GM08714 (cell line): Measurements from ENCODE around the gene PMVK.

ENCODE experiments used
- H3K4me3 ChIP-seq: fragments of 200-500 bp; sonication (Bioruptor generic); 2 replicates; pipeline ENCODE4 v1.5.1; 2014; ENCODE audit warnings: mild to moderate bottlenecking, low read length, inconsistent platforms
- ZNF274 ChIP-seq: IDR thresholded peaks from 2 replicates; pipeline ENCODE4 v1.6.1; 2012; ENCODE audit warnings: mild to moderate bottlenecking, low read depth, low read length

Gene PMVK

DNA sequence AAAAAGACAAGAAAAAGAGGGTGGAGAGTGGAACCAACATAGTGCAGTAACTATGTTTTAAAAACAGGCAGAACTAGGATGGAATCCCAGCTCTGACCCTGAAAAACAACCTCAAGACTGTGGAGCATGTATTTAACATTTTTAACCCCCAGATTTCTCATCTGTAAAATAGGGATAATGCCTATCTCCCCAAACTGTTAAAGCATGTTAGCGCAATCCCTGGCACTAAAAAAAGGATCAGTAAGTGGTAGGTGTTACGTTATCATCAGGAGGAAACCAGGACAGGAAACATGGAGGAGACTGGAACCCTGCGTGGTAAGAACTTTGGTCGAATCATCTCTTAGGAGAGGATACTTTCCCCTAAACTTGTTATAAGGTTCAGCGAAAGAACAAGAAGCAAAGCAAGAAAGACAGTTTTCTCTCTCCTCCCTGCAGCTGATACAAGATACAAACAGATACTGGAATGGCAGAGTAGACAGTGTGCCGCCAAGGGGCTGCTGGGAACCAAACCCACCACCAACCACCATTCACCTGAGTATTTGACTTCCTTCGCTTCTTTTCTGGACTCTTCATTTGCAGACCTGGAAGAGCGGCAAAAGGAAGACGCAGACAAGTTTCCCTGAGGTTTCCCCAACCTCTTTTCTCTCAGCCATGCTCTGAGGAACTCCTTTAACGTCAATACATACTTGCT lies 24.1 kb upstream of the PMVK start:
- TF ChIP-seq ZNF274 = no peak
- peak overlapping the region; percentile 86 for H3K4me3 ChIP-seq

DNA sequence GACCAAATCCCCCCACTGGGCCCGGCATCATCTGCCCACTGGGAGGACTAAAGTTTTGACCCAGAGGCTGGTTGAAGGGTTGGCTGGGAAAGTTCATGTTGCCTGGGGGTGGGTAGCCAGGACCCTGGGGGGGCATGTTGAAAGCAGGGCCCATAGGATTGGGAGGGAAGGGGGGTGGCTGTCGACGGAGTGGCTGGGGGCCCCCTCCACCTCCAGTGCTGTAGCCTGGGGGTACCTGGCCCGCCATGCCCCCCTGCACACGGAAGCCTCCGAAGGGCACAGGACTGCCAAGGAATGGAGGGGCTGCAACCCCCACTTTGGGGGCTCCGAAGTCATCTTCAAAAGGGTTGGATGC lies 22.9 kb upstream of the PMVK start:
- no peak for TF ChIP-seq ZNF274
- H3K4me3 ChIP-seq = no peak overlapping the region

DNA sequence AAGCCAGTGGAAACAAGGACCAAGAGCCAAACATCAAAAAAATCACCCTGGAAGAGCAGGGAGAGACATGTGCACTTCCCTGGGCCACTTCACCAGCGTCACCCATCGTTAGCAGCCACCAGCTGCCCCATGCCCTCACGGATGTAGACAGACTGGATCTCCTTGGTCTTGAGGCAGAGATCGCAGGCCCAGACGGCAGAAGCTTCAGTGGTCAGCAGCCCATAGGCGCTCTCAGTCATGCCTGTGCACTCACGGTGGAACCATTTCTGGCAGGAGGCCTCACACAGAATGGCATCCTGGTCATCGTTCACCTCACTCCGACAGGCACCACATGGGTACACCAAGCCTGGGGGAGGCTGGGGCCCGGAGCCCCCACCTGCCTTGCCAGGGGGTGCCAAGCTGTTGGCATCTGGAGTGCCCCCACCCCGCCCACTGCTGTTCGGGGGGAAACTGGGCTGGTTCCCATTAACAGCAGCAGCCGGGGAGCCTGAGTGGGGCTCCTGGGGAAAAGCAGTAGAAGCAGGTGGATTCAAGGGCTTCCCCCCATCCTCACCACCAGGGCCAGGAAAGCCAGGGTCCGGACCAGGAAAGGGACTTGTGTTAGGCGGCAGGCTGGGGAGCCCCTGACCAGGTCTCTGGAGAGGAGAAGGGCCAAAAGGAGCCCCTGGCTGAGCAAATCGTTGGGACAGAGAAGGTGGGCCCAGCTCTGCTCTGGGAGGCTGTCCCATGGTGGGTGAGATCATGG lies 22.3 kb upstream of the PMVK start:
- H3K4me3 ChIP-seq = no peak overlapping the region
- no peak for TF ChIP-seq ZNF274

DNA sequence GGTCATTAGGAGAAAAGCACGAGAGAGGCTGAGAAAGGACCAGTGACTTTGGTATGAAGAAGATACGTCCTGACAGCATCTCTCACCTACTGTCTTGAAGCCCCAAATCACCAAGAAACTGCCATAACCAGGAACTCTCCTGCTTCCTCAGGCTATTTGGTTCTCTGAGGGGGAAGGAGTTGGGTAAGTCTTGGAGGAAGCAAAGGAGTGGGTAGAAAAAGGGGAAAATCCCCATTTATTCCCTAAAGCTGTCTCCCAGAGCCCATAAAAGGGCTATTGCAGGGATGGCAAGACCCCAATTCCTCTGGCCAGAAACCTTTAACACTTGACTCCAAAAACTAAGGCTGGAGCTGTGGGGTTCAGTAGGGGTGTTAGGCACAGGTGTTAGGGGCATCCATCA lies 21.5 kb upstream of the PMVK start:
- no peak for TF ChIP-seq ZNF274
- no peak overlapping the region for H3K4me3 ChIP-seq

DNA sequence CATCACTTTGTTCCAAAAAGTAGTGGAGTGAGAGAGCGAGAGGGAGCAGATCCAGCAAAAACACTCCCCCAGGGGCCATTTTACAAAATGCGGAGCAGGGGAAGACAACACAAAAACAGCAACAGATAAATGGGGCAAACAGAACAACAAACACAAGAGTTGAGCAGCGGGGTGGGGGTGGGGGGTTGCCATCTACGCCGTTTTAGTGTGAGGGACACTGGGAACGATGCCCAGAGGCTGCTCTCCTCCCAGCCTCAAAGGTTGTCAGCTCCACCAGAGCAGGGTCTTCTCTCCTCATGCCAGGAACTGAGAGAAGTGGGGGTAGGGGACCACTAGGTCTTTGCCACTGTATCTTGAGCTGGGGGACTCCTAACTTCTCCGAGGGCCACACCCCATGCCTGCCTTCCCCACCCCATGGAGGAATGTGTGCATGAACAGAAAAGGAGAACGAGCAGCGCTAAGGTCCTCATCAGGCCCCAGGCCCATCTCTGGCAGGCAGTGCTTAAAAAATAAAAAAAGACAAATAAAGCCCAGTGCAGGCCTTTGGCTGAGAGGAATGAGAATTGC lies 20.7 kb upstream of the PMVK start:
- no peak overlapping the region for H3K4me3 ChIP-seq
- no peak for TF ChIP-seq ZNF274

DNA sequence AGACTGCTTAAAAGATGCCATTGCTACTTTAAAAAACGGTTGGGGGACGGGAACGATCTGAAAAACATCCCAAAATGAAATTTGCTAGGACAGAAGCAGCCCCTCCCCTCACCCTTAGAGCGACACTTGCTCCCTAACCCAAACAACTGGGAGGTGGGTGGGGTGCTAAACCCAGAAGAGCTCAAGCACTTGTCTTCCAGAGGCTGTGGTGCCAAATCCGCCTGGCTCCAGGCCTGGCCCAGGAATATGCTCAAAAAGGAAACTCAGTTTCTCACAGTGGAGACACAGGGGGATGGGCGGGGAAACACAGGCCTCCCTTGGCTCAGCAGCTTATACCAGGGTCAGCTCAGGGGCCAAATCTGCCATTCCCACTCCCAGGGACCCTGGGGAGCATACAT lies 20.0 kb upstream of the PMVK start:
- no peak for TF ChIP-seq ZNF274
- H3K4me3 ChIP-seq = peak overlapping the region; percentile 89; the same call in 1 of the 2 replicates

DNA sequence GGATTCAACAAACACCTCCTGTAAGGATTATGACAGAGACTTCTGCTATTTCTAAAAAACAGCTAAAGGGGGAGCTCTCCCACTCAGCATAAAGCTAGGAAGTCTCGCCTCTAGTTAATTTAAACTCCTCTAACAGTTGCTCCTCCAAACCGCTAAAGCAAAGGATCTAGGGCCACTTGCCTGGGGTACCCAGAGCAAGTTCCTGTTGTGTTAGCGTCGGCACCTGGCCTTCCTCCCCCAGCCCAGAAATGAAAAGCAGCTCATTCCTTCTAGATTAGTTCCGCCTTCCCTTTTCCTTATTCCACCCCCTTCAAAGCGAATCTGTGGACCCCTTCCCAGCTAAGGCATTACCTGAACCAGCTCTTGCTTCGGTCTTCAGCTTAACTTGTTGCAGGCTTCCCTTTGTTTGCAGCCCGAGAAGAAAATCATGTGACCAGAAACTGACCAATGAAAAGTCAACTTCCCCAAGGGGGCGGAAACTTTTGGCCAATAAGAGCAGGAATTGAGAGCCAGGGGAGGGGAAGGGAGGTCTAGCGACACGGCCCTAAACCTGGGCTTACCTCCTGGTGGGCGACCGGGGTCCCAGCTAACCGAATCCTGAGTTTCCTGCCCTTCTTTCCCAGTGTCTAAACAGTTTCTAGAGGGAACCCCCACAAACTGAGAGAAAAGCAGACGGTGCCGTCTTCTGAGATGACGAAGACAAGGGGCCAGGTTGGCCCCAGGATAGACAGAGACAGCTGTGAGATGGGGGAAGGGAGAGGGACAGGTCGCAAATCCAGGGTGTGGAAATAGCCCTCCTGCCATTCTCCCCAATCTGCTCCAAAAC lies 19.4 kb upstream of the PMVK start, which contains the start of gene PBXIP1:
PBXIP1 (minus strand) TSS at position 382 of the 826 bp plus-strand sequence. CDS start 2,378 bp downstream, outside the sequence.
- TF ChIP-seq ZNF274 = no peak
- H3K4me3 ChIP-seq = peak within 1 kb of the TSS; percentile 89

DNA sequence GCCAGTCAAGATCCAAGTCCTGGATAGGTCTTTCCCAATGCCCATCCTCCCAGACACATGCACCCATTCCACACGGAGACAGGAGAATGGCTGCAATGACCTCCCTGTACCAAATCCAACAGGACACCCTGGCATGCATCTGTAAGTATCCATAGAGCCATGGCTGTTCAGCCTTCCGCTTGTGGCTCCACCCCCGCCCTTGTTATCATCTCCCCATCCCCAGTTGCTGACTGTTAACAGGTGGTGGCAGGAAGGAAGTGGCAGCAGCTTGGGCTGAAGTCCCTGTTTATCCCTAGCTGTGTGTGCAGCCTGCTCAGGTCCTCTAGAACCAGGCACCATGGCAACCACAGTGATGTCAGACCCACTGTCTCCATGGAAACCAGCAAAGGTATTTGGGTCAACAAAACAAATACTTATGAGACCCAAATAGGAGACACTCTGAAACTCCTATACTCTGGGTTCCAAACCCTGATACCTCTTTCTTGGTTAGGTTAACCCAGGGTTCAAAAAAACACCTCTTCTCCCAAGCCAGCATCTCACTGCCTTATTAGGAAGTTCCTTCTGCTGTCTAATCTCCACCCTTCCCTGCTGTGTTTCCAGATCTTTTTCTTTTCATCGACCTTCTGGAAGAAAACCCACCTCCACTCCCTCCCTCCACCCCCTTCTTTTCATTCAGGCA lies 18.7 kb upstream of the PMVK start:
- TF ChIP-seq ZNF274 = no peak
- H3K4me3 ChIP-seq = peak overlapping the region; percentile 89

DNA sequence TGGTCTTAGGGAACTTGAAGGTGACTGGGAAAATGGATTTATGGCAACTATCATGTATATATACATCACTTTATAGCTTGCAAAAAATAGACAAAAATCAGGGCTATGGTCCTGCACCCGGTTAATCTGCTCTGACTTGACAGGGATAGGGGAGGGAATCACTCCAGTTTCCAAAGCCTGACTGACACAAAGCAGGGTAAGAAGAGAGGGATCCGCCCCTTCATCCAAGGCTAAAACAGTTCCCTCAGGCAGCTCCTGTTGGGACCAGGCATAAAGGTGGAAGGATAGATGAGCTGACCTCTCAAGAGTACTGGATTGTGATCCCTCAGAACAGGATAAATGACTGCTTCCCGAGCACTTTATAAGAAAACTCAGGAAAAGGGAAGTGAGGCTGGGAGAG lies 18.0 kb upstream of the PMVK start:
- TF ChIP-seq ZNF274 = no peak
- H3K4me3 ChIP-seq = peak overlapping the region; percentile 89; the same call in 1 of the 2 replicates

DNA sequence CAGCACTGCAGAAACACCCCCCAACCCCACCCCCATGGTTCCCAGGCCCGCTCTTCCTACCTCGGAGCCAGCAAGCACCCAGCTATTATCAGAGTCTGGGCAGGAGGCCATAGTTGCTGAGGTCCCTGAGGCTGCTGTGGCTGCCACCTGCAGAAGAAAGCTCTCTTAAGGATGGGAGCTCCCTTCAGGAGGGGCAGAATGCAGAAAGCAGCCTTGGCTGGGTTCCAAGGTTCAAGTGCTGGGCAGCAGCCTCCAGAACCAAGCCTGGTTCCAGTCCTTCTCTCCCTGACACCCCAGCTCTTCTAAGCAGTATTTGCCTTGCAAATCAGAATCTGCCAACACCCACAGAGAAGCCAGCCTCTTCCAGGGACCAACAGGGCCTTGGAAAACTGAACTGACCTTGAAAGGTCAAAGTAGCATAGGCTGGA lies 17.1 kb upstream of the PMVK start:
- no peak overlapping the region for H3K4me3 ChIP-seq
- no peak for TF ChIP-seq ZNF274

DNA sequence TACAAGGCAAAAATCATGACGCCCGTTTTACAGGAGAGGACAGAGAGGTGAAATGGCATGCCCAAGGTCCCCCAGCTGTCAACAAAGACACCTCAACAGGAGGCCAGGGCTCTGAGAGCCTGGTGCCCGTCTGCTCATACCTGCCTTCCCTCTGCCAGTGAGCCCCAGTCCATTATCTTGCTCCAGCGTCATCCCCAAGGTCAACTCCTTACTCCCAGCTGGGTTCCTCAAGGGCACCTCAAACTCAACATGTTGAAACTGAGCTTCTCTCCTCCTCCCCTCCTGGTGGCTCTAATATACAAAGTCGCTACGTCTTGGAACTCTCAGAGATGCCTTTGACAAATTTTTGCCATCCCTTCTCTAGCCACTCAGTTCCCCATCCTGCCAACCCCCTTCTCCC lies 16.1 kb upstream of the PMVK start:
- TF ChIP-seq ZNF274 = no peak
- H3K4me3 ChIP-seq = no peak overlapping the region

DNA sequence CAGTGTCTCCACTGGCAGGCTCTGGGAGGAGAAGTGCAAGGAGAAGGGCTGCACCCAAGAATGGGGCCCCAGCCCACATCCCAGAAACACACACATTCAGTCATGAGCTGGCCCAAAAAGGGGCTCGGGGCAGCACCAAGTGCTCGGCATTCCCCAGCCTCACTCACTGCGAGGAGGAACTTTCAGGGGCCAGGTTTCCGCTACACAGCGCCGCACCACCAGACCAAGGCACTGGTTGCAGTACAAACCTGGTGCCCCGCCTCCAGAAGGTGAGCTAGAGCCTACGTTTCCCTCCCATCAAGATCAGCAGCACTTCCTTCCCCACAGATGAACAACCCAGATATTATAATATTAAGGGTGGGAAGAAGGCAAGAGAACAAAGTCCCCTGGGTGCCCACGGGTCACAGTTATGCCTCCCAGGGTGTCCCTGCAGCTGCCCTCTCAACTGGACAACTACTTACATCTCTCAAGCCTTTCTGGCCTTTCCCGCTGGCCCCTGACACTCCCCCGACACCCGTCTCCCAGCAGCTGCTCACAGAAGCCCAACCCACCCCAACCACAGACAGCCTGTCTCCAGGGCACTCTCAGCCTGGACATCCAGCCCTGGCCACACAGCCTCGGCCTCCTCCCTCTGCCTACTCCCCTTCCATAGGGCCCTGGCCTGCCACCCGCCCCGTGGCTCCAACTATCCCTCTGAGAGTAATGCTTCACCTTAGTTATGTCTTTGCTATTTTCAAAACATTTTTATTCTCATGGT lies 15.6 kb upstream of the PMVK start:
- H3K4me3 ChIP-seq = peak overlapping the region; percentile 5; the same call in 1 of the 2 replicates
- no peak for TF ChIP-seq ZNF274

DNA sequence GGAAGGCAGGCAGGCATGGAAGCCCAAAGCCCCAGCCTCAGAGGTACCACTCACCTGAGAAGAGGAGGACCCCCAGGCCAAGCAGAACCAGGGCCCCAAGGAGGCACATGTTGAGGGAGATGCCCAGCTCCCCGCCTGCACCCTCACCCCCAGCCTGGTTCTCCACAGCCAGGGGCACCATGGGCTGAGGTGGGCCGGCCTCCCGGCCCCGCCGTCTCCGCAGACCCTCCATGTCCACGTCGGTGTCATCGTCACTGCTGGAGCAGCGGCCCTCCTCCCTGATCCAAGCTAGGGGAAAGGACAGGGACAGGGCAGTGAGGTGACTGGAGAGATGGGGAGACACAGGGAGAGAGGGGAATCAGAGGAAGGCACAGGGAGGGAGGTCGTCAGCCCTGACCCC lies 11.6 kb upstream of the PMVK start:
- TF ChIP-seq ZNF274 = no peak
- no peak overlapping the region for H3K4me3 ChIP-seq
